DND-41 (cell line): ENCODE results near the gene TCIRG1.
"Not testable (repeated sequence)": the region's sequence is repeated elsewhere in the genome, so short reads cannot be mapped to it uniquely, and the experiment has no call there.

Experiments
- EZH2 ChIP-seq: IDR thresholded peaks from 3 replicates; pipeline ENCODE4 v1.6.1; 2012; ENCODE audit warnings: borderline replicate concordance, low read depth, mild to moderate bottlenecking, moderate library complexity, low read length, inconsistent platforms; ENCODE audit not compliant: severe bottlenecking
- TF ChIP-seq, protein P1 (sequence below): IDR thresholded peaks from 2 replicates; pipeline ENCODE4 v1.5.1; 2012; ENCODE audit warnings: borderline replicate concordance, low read length, moderate library complexity, mild to moderate bottlenecking; ENCODE audit not compliant: poor library complexity, severe bottlenecking; ENCODE audit errors: extremely low read depth

DNA sequence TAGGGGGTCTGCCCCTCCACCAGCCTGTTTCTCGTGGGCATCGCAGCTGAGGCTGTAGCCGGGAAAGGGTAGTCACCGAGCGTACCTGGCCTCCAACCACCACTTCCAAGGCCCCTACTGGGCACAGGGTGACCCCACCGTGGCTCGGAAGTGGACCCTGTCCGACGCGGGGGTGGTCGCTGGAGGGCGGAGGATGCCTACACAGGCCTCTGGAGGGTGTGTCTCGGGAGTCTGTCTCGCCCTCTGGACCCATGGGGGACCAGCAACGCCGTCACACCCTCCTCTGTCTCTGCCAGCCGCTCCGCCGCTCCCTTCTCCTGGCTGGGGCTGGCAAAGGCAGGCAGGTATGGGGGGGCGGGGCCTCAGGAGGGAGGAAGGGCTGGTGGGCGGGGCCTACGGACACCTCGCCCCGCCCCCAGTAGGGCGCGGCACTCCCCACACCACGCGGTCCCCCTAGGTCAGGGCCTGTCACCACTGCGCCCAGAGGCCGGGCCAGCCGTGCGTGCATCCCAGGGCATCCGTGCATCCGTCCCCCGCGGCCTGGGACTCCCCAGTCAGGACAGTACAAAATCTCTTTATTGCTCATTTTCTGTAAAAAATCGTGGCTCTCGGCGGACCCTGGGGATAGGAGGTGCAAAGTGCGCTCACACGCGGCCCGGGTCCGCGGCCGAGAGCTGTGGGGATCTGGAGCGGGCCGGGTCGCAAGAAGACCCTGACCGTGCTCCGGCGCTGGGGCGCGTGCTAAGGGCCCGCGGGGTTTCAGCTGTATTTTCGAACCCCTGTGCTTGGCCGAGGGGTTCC, 48.1 kb upstream of the TCIRG1 start:
- TF ChIP-seq, protein P1, sequence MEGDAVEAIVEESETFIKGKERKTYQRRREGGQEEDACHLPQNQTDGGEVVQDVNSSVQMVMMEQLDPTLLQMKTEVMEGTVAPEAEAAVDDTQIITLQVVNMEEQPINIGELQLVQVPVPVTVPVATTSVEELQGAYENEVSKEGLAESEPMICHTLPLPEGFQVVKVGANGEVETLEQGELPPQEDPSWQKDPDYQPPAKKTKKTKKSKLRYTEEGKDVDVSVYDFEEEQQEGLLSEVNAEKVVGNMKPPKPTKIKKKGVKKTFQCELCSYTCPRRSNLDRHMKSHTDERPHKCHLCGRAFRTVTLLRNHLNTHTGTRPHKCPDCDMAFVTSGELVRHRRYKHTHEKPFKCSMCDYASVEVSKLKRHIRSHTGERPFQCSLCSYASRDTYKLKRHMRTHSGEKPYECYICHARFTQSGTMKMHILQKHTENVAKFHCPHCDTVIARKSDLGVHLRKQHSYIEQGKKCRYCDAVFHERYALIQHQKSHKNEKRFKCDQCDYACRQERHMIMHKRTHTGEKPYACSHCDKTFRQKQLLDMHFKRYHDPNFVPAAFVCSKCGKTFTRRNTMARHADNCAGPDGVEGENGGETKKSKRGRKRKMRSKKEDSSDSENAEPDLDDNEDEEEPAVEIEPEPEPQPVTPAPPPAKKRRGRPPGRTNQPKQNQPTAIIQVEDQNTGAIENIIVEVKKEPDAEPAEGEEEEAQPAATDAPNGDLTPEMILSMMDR = not testable (repeated sequence)
- not testable (repeated sequence) for TF ChIP-seq EZH2
